ENCODE measurements around the gene AP4B1. TPM values are rescaled to one million over a fixed set of nuclear protein-coding genes. Genes with fewer than 3 reads are reported as not detected.

AP4B1 gene
- total and polyA plus RNA-seq, 9 of the 15 experiments (the other 6 are each of a cell fraction or from before 2014, with no cell fraction given) = 15.8 to 36.5 (median 24.6) TPM

GRCh38 chr1:113846391-113847035 is 58.1 kb downstream of the AP4B1 start:
- CTCF ChIA-PET (ENCODE audit: low intra/inter-chr PET ratio) = no interaction called here
- H3K36me3 ChIP-seq (ENCODE audit: control insufficient read depth, insufficient read depth, low read length) = no peaks in the 10 kb centered on the region
- DNase-seq (ENCODE audit: extremely low read depth in 1 of 4, low spot score in 3 of 4) (no peak), FAIRE-seq (no peak), ATAC-seq (no peak)
- H4K20me1 ChIP-seq (replicated peaks; ENCODE audit: control insufficient read depth, insufficient read depth, low read length) = no peaks in the 10 kb centered on the region
- POLR2A ChIA-PET = no interaction called here
- no TSS peak for BruUV-seq (replicated peaks)
- intact Hi-C loops (cut with micrococcal nuclease) (no loop called here), in situ Hi-C loops (cut with MboI) (no loop called here)
- no peak overlapping the region for H3K9ac ChIP-seq (ENCODE audit: insufficient read depth in 1 of 2, low read depth in 2 of 2, low read length in 2 of 2)
- H3K9me3 ChIP-seq (replicated peaks; ENCODE audit: control insufficient read depth, insufficient read depth, low read depth, low read length) = no peaks in the 10 kb centered on the region
- H3K27ac ChIP-seq (ENCODE audit: extremely low read depth, low read depth, low read length) = no peak overlapping the region
- no peaks in the 10 kb centered on the region for H3K9me1 ChIP-seq (ENCODE audit: control insufficient read depth, insufficient read depth, low read length)
- no peaks in the 10 kb centered on the region for H3K27me3 ChIP-seq (ENCODE audit: control insufficient read depth in 2 of 2, insufficient read depth in 2 of 2, low read length in 2 of 2)
- H3K4me1 ChIP-seq (replicated peaks in 1 of 2; ENCODE audit: control insufficient read depth in 2 of 2, insufficient read depth in 2 of 2, low read length in 2 of 2) = no peaks in the 10 kb centered on the region
- no peak overlapping the region for H3K4me3 ChIP-seq
- WGBS (ENCODE audit: insufficient coverage, low coverage, missing lambda C conversion rate) = 38% methylated on average over 2 of the region's 2 CpGs
- no peak overlapping the region for H2AFZ ChIP-seq (ENCODE audit: low read depth, low read length)
- H3K4me2 ChIP-seq (ENCODE audit: insufficient read depth, low read length) = no peak overlapping the region
- no peaks in the 10 kb centered on the region for H3K79me2 ChIP-seq (ENCODE audit: control insufficient read depth, insufficient read depth, low read length)
- no peak for TF ChIP-seq ZNF79 (CRISPR knock-in tag; IDR thresholded peaks at IDR 0.05; ENCODE audit: low read depth)
- peak; percentile 94; the same call in 1 of the 2 replicates for TF ChIP-seq CBX5 (IDR thresholded peaks at IDR 0.05; ENCODE audit: borderline replicate concordance, low read depth)
- TF ChIP-seq TRIM24 (IDR thresholded peaks at IDR 0.05) = peak; percentile 97
- TF ChIP-seq FOXM1 (IDR thresholded peaks at IDR 0.05; ENCODE audit: low read depth) = 0 out of 2 replicates have a peak, but pooled peaks have one; percentile 21
- no peak for TF ChIP-seq FOXM1 (CRISPR knock-in tag; IDR thresholded peaks at IDR 0.05; ENCODE audit: low read depth)
- TF ChIP-seq ATF1 (CRISPR knock-in tag; IDR thresholded peaks at IDR 0.05) = no peak
- TF ChIP-seq ATF1 (tag; IDR thresholded peaks at IDR 0.05) = 0 out of 2 replicates have a peak, but pooled peaks have one; percentile 9
- peak; percentile 74; the same call in 1 of the 2 replicates for TF ChIP-seq XRCC3 (IDR thresholded peaks at IDR 0.05)
- peak; percentile 75; the same call in 1 of the 2 replicates for TF ChIP-seq CHAMP1 (IDR thresholded peaks at IDR 0.05)
- peak; percentile 6; the same call in 1 of the 2 replicates for TF ChIP-seq NCOR1 (IDR thresholded peaks at IDR 0.05)
- TF ChIP-seq NR2C1 (IDR thresholded peaks at IDR 0.05) = peak; percentile 79
- TF ChIP-seq NR2C1 (tag; IDR thresholded peaks at IDR 0.05) = peak; percentile 60; the same call in 1 of the 2 replicates
- no peak for TF ChIP-seq ZNF592 (IDR thresholded peaks at IDR 0.05)
- TF ChIP-seq ZNF512 (tag; IDR thresholded peaks at IDR 0.05) = peak; percentile 81
- 0 out of 2 replicates have a peak, but pooled peaks have one; percentile 34 for TF ChIP-seq CBX1 (IDR thresholded peaks at IDR 0.05; ENCODE audit: low read depth)
- no peak for TF ChIP-seq RHOXF2B (CRISPR knock-in tag; conservative IDR thresholded peaks at IDR 0.05)
- peak; percentile 99 for TF ChIP-seq TRIM28 (IDR thresholded peaks at IDR 0.05)

Measured in K562 (cell line).